GM19452 (cell line): ENCODE results near the gene PDE10A.
A peak's percentile ranks its signal among the peaks of the same experiment; 100 is the strongest.

Experiments
- ATAC-seq: cut with Tn5 transposase; IDR thresholded peaks from one replicate; pipeline ENCODE4 v1.9.1; 2021; ENCODE audit not compliant: unreplicated experiment

The PDE10A gene

GRCh38 chr6:165662749-165663376, at the start of gene PDE10A:
TSS of gene PDE10A (minus strand) at chr6:165663241. CDS start at chr6:165662811, 430 bp downstream.
- ATAC-seq = no peak

GRCh38 chr6:165708985-165709576, 46.0 kb upstream of the PDE10A start:
- ATAC-seq = no peak

GRCh38 chr6:165707067-165707853, 44.2 kb upstream of the PDE10A start:
- no peak for ATAC-seq

- no peak for ATAC-seq
Observed at GRCh38 chr6:165705941-165706340, 42.9 kb upstream of the PDE10A start.

GRCh38 chr6:165704045-165704748, 41.2 kb upstream of the PDE10A start:
- peak; percentile 51 for ATAC-seq

- ATAC-seq = no peak
Observed at GRCh38 chr6:165702669-165703068, 39.6 kb upstream of the PDE10A start.

- ATAC-seq = peak; percentile 80
Observed at GRCh38 chr6:165701564-165702354, 38.7 kb upstream of the PDE10A start.

- ATAC-seq = no peak
Observed at GRCh38 chr6:165701005-165701404, 38.0 kb upstream of the PDE10A start.

- ATAC-seq = no peak
Observed at GRCh38 chr6:165698868-165699267, 35.8 kb upstream of the PDE10A start.

- no peak for ATAC-seq
Observed at GRCh38 chr6:165697171-165697570, 34.1 kb upstream of the PDE10A start.

GRCh38 chr6:165695722-165696515, 32.9 kb upstream of the PDE10A start:
- no peak for ATAC-seq

GRCh38 chr6:165694296-165694695, 31.3 kb upstream of the PDE10A start:
- ATAC-seq = no peak

- ATAC-seq = no peak
Observed at GRCh38 chr6:165692106-165692653, 29.1 kb upstream of the PDE10A start.

- ATAC-seq = no peak
Observed at GRCh38 chr6:165689699-165690098, 26.7 kb upstream of the PDE10A start.

GRCh38 chr6:165686596-165687365, 23.7 kb upstream of the PDE10A start:
- ATAC-seq = no peak

- no peak for ATAC-seq
Observed at GRCh38 chr6:165685302-165685701, 22.3 kb upstream of the PDE10A start.

- no peak for ATAC-seq
Observed at GRCh38 chr6:165684333-165684732, 21.3 kb upstream of the PDE10A start.

- no peak for ATAC-seq
Observed at GRCh38 chr6:165680975-165681374, 17.9 kb upstream of the PDE10A start.

GRCh38 chr6:165679326-165679725, 16.3 kb upstream of the PDE10A start:
- no peak for ATAC-seq
